DOHH2 (cell line): ENCODE measurements around the gene ST3GAL4.

Experiments used
- H3F3A ChIP-seq: fragments of 200-600 bp; sonication (generic), shearing (Covaris generic); 2 replicates; pipeline ENCODE4 v1.6.0; 2016; ENCODE audit warnings: antibody characterized with exemption, mild to moderate bottlenecking; ENCODE audit not compliant: control insufficient read depth, insufficient read depth
- H3K27ac ChIP-seq: fragments of 200-600 bp; sonication (generic); 2 replicates; pipeline ENCODE4 v1.5.1; 2014; ENCODE audit warnings: low read depth, mild to moderate bottlenecking, low read length, moderate library complexity
- H3K27me3 ChIP-seq: fragments of 200-600 bp; sonication (generic); 2 replicates; pipeline ENCODE4 v1.6.1; 2014; ENCODE audit warnings: mild to moderate bottlenecking, low read length, mixed read lengths; ENCODE audit not compliant: control insufficient read depth
- H3K36me3 ChIP-seq: fragments of 200-600 bp; sonication (generic); 2 replicates; pipeline ENCODE4 v1.6.1; 2014; ENCODE audit warnings: mild to moderate bottlenecking, low read length, moderate library complexity, mixed read lengths; ENCODE audit not compliant: control insufficient read depth
- H3K4me1 ChIP-seq: fragments of 200-600 bp; sonication (generic); 2 replicates; pipeline ENCODE4 v1.6.1; 2014; ENCODE audit warnings: mild to moderate bottlenecking, low read length, mixed read lengths; ENCODE audit not compliant: control insufficient read depth
- H3K4me2 ChIP-seq: fragments of 200-600 bp; sonication (generic); 2 replicates; pipeline ENCODE4 v1.6.0; 2014; ENCODE audit warnings: mild to moderate bottlenecking, low read length, moderate library complexity
- H3K4me3 ChIP-seq: fragments of 200-600 bp; sonication (generic); 2 replicates; pipeline ENCODE4 v1.5.1; 2014; ENCODE audit warnings: mild to moderate bottlenecking, low read length, mixed read lengths
- H3K79me2 ChIP-seq: fragments of 200-600 bp; sonication (generic); 2 replicates; pipeline ENCODE4 v1.6.1; 2014; ENCODE audit warnings: mild to moderate bottlenecking, low read length, mixed read lengths; ENCODE audit not compliant: control insufficient read depth
- H3K9me2 ChIP-seq: fragments of 200-600 bp; sonication (generic); replicated peaks from 2 replicates; pipeline ENCODE4 v1.6.1; 2014; ENCODE audit warnings: mild to moderate bottlenecking, low read length, mixed read lengths; ENCODE audit not compliant: control insufficient read depth
- H3K9me3 ChIP-seq: fragments of 200-600 bp; sonication (generic); 2 replicates; pipeline ENCODE4 v1.6.1; 2014; ENCODE audit warnings: antibody characterized with exemption, low read length, mixed read lengths; ENCODE audit not compliant: control insufficient read depth, insufficient read depth
- H4K20me1 ChIP-seq: fragments of 200-600 bp; sonication (generic); 2 replicates; pipeline ENCODE4 v1.6.0; 2014; ENCODE audit warnings: low read depth, mild to moderate bottlenecking, antibody characterized with exemption, low read length, moderate library complexity; ENCODE audit not compliant: control insufficient read depth, insufficient read depth
- EZH2phosphoT487 ChIP-seq: fragments of 200-600 bp; sonication (generic); IDR thresholded peaks from 2 replicates; pipeline ENCODE4 v1.6.1; 2017; ENCODE audit warnings: borderline replicate concordance, mild to moderate bottlenecking, antibody characterized with exemption, low read length, moderate library complexity, mixed read lengths
- TF ChIP-seq, protein P1 (sequence below): fragments of 200-600 bp; sonication (generic); IDR thresholded peaks from one replicate; pipeline ENCODE4 v1.5.1; 2014; ENCODE audit warnings: antibody characterized with exemption, mild to moderate bottlenecking, low read depth, low read length; ENCODE audit not compliant: poor library complexity, severe bottlenecking

The ST3GAL4 gene

DNA sequence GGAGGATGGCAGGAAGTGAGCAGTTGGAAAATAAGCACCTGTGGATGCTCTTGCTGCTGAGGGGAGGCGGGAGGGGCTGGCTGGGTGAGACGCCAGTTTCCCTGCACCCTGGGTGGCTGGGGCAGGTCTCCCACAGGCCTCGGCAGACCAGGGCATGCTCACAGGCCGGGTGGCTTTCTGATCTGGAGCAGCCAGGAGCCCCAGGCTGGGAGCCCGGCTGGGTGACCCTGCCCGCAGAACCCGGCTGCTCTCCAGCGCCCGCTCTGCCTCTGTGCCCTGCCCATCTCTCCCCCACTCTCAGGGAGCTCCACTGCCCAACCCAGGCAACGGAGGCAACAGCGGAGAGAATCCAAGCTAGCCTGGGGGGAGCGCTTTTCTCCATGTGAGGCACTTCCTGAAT is 27.0 kb upstream of the ST3GAL4 start:
- H3K9me2 ChIP-seq = no peaks in the 10 kb centered on the region
- H4K20me1 ChIP-seq = no peaks in the 10 kb centered on the region
- H3K4me1 ChIP-seq = no peaks in the 10 kb centered on the region
- H3K27me3 ChIP-seq = no peaks in the 10 kb centered on the region
- H3K4me3 ChIP-seq = no peak overlapping the region
- TF ChIP-seq EZH2phosphoT487 = no peak
- TF ChIP-seq, protein P1, sequence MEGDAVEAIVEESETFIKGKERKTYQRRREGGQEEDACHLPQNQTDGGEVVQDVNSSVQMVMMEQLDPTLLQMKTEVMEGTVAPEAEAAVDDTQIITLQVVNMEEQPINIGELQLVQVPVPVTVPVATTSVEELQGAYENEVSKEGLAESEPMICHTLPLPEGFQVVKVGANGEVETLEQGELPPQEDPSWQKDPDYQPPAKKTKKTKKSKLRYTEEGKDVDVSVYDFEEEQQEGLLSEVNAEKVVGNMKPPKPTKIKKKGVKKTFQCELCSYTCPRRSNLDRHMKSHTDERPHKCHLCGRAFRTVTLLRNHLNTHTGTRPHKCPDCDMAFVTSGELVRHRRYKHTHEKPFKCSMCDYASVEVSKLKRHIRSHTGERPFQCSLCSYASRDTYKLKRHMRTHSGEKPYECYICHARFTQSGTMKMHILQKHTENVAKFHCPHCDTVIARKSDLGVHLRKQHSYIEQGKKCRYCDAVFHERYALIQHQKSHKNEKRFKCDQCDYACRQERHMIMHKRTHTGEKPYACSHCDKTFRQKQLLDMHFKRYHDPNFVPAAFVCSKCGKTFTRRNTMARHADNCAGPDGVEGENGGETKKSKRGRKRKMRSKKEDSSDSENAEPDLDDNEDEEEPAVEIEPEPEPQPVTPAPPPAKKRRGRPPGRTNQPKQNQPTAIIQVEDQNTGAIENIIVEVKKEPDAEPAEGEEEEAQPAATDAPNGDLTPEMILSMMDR = no peak
- H3K9me3 ChIP-seq = no peaks in the 10 kb centered on the region
- peaks cover 12% of the 10 kb centered on the region for H3K36me3 ChIP-seq
- no peaks in the 10 kb centered on the region; the same call in 1 of the 2 replicates for H3K79me2 ChIP-seq
- no peak overlapping the region for H3K27ac ChIP-seq
- H3K4me2 ChIP-seq = no peak overlapping the region
- H3F3A ChIP-seq = no peaks in the 10 kb centered on the region

- Histone ChIP-seq H3K9me2 (no peaks in the 10 kb centered on the region), H3F3A (no peaks in the 10 kb centered on the region), H3K79me2 (no peaks in the 10 kb centered on the region; the same call in 1 of the 2 replicates), H3K27ac (no peak overlapping the region), H4K20me1 (no peaks in the 10 kb centered on the region), H3K4me2 (no peak overlapping the region), H3K27me3 (no peaks in the 10 kb centered on the region), H3K9me3 (no peaks in the 10 kb centered on the region), H3K4me1 (no peaks in the 10 kb centered on the region), H3K36me3 (peaks cover 12% of the 10 kb centered on the region), H3K4me3 (no peak overlapping the region)
- TF ChIP-seq, protein P1 = no peak
- no peak for TF ChIP-seq EZH2phosphoT487
Measured at GRCh38 chr11:126328938-126329643, 26.4 kb upstream of the ST3GAL4 start.

- Histone ChIP-seq H3K4me1 (no peaks in the 10 kb centered on the region), H3K9me2 (no peaks in the 10 kb centered on the region), H4K20me1 (no peaks in the 10 kb centered on the region), H3K27me3 (no peaks in the 10 kb centered on the region), H3K9me3 (no peaks in the 10 kb centered on the region), H3F3A (no peaks in the 10 kb centered on the region), H3K4me3 (no peak overlapping the region), H3K79me2 (no peaks in the 10 kb centered on the region; the same call in 1 of the 2 replicates), H3K4me2 (no peak overlapping the region), H3K27ac (no peak overlapping the region), H3K36me3 (peaks cover 12% of the 10 kb centered on the region)
- TF ChIP-seq EZH2phosphoT487 = no peak
- TF ChIP-seq, protein P1 = no peak
Measured at GRCh38 chr11:126329644-126330211, 25.8 kb upstream of the ST3GAL4 start.
